BLaER1 treated with 17β-estradiol and CSF1 and Interleukin-3, amounts not matched to agents 10 nM and 100 nM (cell line): ENCODE results near the gene KLHL10.

Experiments used
- H3K27ac ChIP-seq, 11 experiments: shearing (Covaris generic); formaldehyde crosslinking; 2 replicates each; pipeline ENCODE4 v1.8.1; 2022
- H3K27me3 ChIP-seq, 11 experiments: shearing (Covaris generic); formaldehyde crosslinking; 2 replicates each; pipeline ENCODE4 v1.8.1; 2022
- H3K36me3 ChIP-seq, 11 experiments: shearing (Covaris generic); formaldehyde crosslinking; 2 replicates each; pipeline ENCODE4 v1.8.1; 2022
- H3K4me1 ChIP-seq, 10 experiments: shearing (Covaris generic); formaldehyde crosslinking; 2 replicates each; pipeline ENCODE4 v1.8.1; 2022
- H3K4me2 ChIP-seq, 11 experiments: shearing (Covaris generic); formaldehyde crosslinking; 2 replicates each; pipeline ENCODE4 v1.8.1; 2022
- H3K4me3 ChIP-seq, 10 experiments: shearing (Covaris generic); formaldehyde crosslinking; 2 replicates each; pipeline ENCODE4 v1.8.1; 2022
- H3K9ac ChIP-seq, 11 experiments: shearing (Covaris generic); formaldehyde crosslinking; 2 replicates each; pipeline ENCODE4 v1.8.1; 2022
- H3K9me3 ChIP-seq, 11 experiments: shearing (Covaris generic); formaldehyde crosslinking; replicated peaks in 1 of 11; 2 replicates each; pipeline ENCODE4 v1.8.1; 2022
- H4K20me1 ChIP-seq, 11 experiments: shearing (Covaris generic); formaldehyde crosslinking; 2 replicates each; pipeline ENCODE4 v1.8.1; 2022
- Cebpa-rat ChIP-seq, 11 experiments: shearing (Covaris generic); IDR thresholded peaks; 2 replicates each; pipeline ENCODE4 v1.8.1; 2022

KLHL10 gene

GRCh38 chr17:41811549-41812380 is 25.9 kb upstream of the KLHL10 start, which contains the start of gene P3H4:
Gene P3H4 (minus strand): TSS chr17:41811949. CDS start chr17:41811915, 34 bp downstream.
- H3K4me2 ChIP-seq = peak within 1 kb of the TSS; percentile 93 to 100 (median 97)
- H3K27me3 ChIP-seq = peaks cover 0 to 6% (median 0%) of the 10 kb centered on the region in 11 experiments; a peak in 5 of 22 replicates
- 0 out of 22 replicates have a peak, but pooled peaks cover 0 to 7% (median 0%) of the 10 kb centered on the region in 11 experiments for H3K36me3 ChIP-seq
- H3K9me3 ChIP-seq = no peaks in the 10 kb centered on the region
- H3K4me3 ChIP-seq = peak within 1 kb of the TSS; percentile 63 to 83 (median 71)
- peak within 1 kb of the TSS; percentile 67 to 84 (median 79) for H3K9ac ChIP-seq
- peaks cover 0 to 16% (median 0%) of the 10 kb centered on the region in 11 experiments; a peak in 6 of 22 replicates for H4K20me1 ChIP-seq
- H3K4me1 ChIP-seq = peaks cover 20 to 49% (median 42%) of the 10 kb centered on the region in 10 experiments
- peak within 1 kb of the TSS; percentile 6 to 77 (median 67); a peak in 19 of 22 replicates for H3K27ac ChIP-seq
- TF ChIP-seq Cebpa-rat (IDR thresholded peaks at IDR 0.05) = no peak

- peak within 1 kb of the TSS; percentile 93 to 100 (median 97) for H3K4me2 ChIP-seq
- 0 out of 22 replicates have a peak, but pooled peaks cover 0 to 7% (median 0%) of the 10 kb centered on the region in 11 experiments for H3K36me3 ChIP-seq
- peaks cover 20 to 49% (median 42%) of the 10 kb centered on the region in 10 experiments for H3K4me1 ChIP-seq
- no peaks in the 10 kb centered on the region for H3K9me3 ChIP-seq
- TF ChIP-seq Cebpa-rat (IDR thresholded peaks at IDR 0.05) = no peak
- H4K20me1 ChIP-seq = peaks cover 0 to 16% (median 0%) of the 10 kb centered on the region in 11 experiments; a peak in 6 of 22 replicates
- H3K27ac ChIP-seq = peak within 1 kb of the TSS; percentile 6 to 77 (median 67); a peak in 18 of 22 replicates
- H3K27me3 ChIP-seq = peaks cover 0 to 6% (median 0%) of the 10 kb centered on the region in 11 experiments; a peak in 5 of 22 replicates
- H3K4me3 ChIP-seq = peak within 1 kb of the TSS; percentile 63 to 83 (median 71)
- H3K9ac ChIP-seq = peak within 1 kb of the TSS; percentile 67 to 84 (median 79)
Measured at GRCh38 chr17:41812381-41813151, 25.1 kb upstream of the KLHL10 start, which contains the start of gene FKBP10. Gene FKBP10 (plus strand): TSS chr17:41813004. CDS start chr17:41813035, 31 bp downstream.

- Histone ChIP-seq H4K20me1 (peaks cover 0 to 16% (median 0%) of the 10 kb centered on the region in 11 experiments; a peak in 6 of 22 replicates), H3K4me1 (peaks cover 20 to 49% (median 42%) of the 10 kb centered on the region in 10 experiments), H3K4me3 (peak overlapping the region; percentile 63 to 83 (median 71); a peak in 19 of 20 replicates), H3K36me3 (0 out of 22 replicates have a peak, but pooled peaks cover 0 to 7% (median 0%) of the 10 kb centered on the region in 11 experiments), H3K27me3 (peaks cover 0 to 6% (median 0%) of the 10 kb centered on the region in 11 experiments; a peak in 5 of 22 replicates), H3K27ac (peak overlapping the region in 3 of 11 experiments; percentile 26 to 70 (median 40); a peak in 2 of 22 replicates), H3K4me2 (peak overlapping the region; percentile 93 to 100 (median 97); a peak in 21 of 22 replicates), H3K9me3 (no peaks in the 10 kb centered on the region), H3K9ac (peak overlapping the region in 9 of 11 experiments; percentile 22 to 84 (median 79); a peak in 11 of 22 replicates)
- no peak for TF ChIP-seq Cebpa-rat (IDR thresholded peaks at IDR 0.05)
Measured at GRCh38 chr17:41813152-41813680, 24.4 kb upstream of the KLHL10 start.

GRCh38 chr17:41813699-41814124 is 23.9 kb upstream of the KLHL10 start:
- TF ChIP-seq Cebpa-rat (IDR thresholded peaks at IDR 0.05) = no peak
- Histone ChIP-seq H3K9ac (no peak overlapping the region), H3K27ac (no peak overlapping the region), H3K9me3 (no peaks in the 10 kb centered on the region), H3K36me3 (0 out of 22 replicates have a peak, but pooled peaks cover 0 to 3% (median 0%) of the 10 kb centered on the region in 11 experiments), H4K20me1 (peaks cover 0 to 16% (median 0%) of the 10 kb centered on the region in 11 experiments; a peak in 6 of 22 replicates), H3K4me1 (peaks cover 20 to 49% (median 42%) of the 10 kb centered on the region in 10 experiments), H3K27me3 (peaks cover 0 to 6% (median 0%) of the 10 kb centered on the region in 11 experiments; a peak in 5 of 22 replicates), H3K4me2 (peak overlapping the region in 8 of 11 experiments; percentile 93 to 100 (median 97); a peak in 13 of 22 replicates), H3K4me3 (no peak overlapping the region)

GRCh38 chr17:41814195-41814594 is 23.4 kb upstream of the KLHL10 start:
- no peak overlapping the region for H3K4me3 ChIP-seq
- no peaks in the 10 kb centered on the region for H3K9me3 ChIP-seq
- H3K27me3 ChIP-seq = peaks cover 0 to 6% (median 0%) of the 10 kb centered on the region in 11 experiments; a peak in 5 of 22 replicates
- no peak for TF ChIP-seq Cebpa-rat (IDR thresholded peaks at IDR 0.05)
- peaks cover 20 to 49% (median 42%) of the 10 kb centered on the region in 10 experiments for H3K4me1 ChIP-seq
- H3K9ac ChIP-seq = no peak overlapping the region
- H3K36me3 ChIP-seq = no peaks in the 10 kb centered on the region
- no peak overlapping the region for H3K27ac ChIP-seq
- H3K4me2 ChIP-seq = peak overlapping the region in 4 of 11 experiments; percentile 13 to 97 (median 94); a peak in 7 of 22 replicates
- peaks cover 0 to 16% (median 0%) of the 10 kb centered on the region in 11 experiments; a peak in 6 of 22 replicates for H4K20me1 ChIP-seq

- peaks cover 5 to 27% (median 21%) of the 10 kb centered on the region in 10 experiments for H3K4me1 ChIP-seq
- no peaks in the 10 kb centered on the region for H4K20me1 ChIP-seq
- no peaks in the 10 kb centered on the region for H3K36me3 ChIP-seq
- no peak for TF ChIP-seq Cebpa-rat (IDR thresholded peaks at IDR 0.05)
- H3K27me3 ChIP-seq = peaks cover 0 to 5% (median 0%) of the 10 kb centered on the region in 11 experiments; a peak in 3 of 22 replicates
- no peak overlapping the region for H3K4me2 ChIP-seq
- no peak overlapping the region for H3K27ac ChIP-seq
- no peak overlapping the region for H3K9ac ChIP-seq
- H3K4me3 ChIP-seq = no peak overlapping the region
- no peaks in the 10 kb centered on the region for H3K9me3 ChIP-seq
Measured at GRCh38 chr17:41816637-41817320, 20.8 kb upstream of the KLHL10 start.

- Histone ChIP-seq H3K4me2 (no peak overlapping the region), H3K9ac (no peak overlapping the region), H3K36me3 (no peaks in the 10 kb centered on the region), H3K9me3 (no peaks in the 10 kb centered on the region), H4K20me1 (peaks cover 0 to 5% (median 0%) of the 10 kb centered on the region in 11 experiments; a peak in 2 of 22 replicates), H3K27ac (no peak overlapping the region), H3K4me1 (peaks cover 0 to 16% (median 9%) of the 10 kb centered on the region in 10 experiments; a peak in 13 of 20 replicates), H3K4me3 (no peak overlapping the region), H3K27me3 (no peaks in the 10 kb centered on the region)
- TF ChIP-seq Cebpa-rat (IDR thresholded peaks at IDR 0.05) = no peak
Measured at GRCh38 chr17:41818024-41818423, 19.6 kb upstream of the KLHL10 start.
